NCI-H1105 treated with DMSO at 0.1 percent for 48 hours (cell line): ENCODE results near the gene SMG1.

Source experiments
- DNase-seq: peaks from one replicate; lab custom pipeline; 2025; lab: John Stamatoyannopoulos, UW

The SMG1 gene

DNA sequence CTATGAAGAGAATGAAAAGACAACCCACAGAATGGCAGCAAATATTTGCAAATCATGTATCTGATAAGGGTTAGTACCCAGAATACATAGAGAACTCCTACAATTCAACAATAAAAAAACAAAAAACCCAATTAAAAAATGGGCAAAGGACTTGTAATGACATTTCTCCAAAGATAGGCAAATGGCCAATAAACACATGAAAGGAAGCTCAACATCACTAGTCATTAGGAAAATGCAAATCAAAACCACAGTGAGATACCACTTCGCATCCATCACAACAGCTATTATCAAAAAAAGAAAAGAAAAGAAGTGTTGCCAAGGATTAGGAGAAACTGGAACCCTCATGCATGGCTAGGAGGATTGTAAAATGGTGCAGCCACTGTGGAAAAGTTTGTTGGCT, 79.8 kb downstream of the SMG1 start:
- DNase-seq, result no peak

DNA sequence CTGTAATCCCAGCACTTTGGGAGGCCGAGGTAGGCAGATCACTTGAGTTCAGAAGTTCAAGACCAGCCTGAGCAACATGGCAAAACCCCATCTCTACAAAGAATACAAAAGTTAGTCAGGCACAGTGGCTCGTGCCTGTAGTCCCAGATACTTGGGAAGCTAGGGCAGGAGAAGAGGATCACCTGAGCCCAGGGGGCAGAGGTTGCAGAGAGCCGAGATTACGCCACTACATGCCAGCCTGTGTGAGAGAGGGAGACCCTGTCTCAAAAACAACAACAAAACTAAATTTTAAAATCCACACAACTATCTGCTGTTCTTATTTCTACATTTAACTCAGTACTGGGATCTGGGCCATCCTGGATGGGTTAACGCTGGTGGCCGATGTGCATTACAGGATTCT, 83.6 kb downstream of the SMG1 start:
- DNase-seq, result no peak

DNA sequence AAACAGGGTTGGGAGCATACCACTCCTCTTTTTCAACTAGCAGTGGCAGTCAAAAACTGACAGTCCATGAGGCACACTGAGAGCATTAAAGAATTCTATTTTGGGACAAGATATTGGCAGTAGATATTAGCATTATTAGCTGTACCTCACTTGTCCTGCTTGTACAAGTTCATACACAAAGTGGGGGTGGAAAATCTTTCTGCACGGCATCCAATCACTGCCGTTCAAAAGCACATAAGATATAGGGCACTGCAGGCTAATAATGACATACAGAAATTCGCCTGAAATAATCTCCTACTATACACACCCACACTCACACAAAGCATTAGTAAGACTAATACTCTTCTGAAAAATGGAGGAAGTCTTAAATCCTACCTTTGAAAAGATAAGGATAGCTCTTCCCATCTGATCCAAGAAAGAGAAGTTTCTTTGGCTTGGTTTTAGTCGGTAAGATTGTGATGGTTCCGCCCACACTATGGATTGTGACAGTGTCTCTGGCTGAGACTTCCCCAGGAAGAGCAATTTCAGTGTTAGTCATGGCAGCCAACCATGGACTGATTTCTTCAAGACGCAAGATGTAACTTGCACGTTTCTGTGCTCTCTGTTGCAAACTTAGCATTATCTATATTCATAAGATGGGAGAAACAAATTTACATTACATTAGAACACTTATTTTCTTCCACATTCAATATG, 84.2 kb downstream of the SMG1 start:
- DNase-seq, result no peak

DNA sequence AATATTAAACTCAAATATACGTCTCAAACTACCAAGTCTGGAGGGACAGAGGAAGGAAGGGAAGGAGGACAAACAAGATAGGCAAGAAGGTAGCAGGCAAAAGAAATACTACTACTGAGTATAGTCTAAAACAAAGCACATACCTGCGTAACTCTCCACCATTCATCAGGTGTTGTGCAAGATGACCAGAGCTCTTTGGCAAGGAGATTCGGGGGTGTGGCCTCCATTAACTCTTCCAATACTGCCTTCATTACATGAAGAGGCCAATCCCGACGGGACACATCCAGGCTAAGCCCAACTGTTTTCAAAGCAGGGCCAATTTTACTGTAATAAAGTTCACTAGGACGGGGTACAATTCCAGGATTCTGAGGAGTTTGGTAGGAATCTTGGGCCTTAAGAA, 86.7 kb downstream of the SMG1 start:
- DNase-seq, result no peak

DNA sequence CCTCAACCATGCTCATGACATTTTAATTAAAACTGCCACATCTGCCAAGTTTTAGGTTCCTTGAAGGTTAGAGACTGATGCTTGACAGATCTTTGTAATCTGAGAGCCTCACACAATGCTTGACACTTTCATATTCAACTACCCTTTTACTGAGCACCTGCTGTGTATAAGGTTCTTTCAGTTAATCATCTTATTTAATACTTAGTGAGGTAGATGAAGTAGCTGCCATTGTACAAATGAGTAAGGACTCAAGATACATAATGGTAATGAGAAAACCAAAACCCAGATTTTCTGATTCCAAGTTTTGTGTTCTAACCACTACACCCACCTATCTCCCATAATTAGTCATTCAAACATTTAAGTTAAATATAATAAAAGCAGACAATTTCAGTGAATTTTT, 89.5 kb downstream of the SMG1 start:
- no peak for DNase-seq

DNA sequence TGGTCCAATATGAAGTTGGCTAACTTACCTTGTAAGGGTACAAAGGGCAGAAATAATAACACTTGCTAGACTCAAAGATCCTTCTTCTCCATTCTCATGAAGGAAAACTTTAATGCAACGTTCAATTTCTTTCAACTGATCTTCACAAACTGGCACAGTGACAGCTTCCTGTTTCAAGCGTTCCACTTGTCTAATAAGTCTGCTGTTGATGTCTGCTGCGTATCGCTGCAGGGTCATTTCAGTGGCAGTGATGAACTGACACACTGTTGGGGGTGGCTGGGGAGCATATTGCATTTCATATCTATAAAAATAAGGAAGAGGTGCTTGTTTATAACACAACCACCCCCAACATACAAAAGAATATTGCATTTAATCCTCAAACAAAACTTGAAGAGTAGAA, 91.3 kb downstream of the SMG1 start:
- DNase-seq, result no peak

DNA sequence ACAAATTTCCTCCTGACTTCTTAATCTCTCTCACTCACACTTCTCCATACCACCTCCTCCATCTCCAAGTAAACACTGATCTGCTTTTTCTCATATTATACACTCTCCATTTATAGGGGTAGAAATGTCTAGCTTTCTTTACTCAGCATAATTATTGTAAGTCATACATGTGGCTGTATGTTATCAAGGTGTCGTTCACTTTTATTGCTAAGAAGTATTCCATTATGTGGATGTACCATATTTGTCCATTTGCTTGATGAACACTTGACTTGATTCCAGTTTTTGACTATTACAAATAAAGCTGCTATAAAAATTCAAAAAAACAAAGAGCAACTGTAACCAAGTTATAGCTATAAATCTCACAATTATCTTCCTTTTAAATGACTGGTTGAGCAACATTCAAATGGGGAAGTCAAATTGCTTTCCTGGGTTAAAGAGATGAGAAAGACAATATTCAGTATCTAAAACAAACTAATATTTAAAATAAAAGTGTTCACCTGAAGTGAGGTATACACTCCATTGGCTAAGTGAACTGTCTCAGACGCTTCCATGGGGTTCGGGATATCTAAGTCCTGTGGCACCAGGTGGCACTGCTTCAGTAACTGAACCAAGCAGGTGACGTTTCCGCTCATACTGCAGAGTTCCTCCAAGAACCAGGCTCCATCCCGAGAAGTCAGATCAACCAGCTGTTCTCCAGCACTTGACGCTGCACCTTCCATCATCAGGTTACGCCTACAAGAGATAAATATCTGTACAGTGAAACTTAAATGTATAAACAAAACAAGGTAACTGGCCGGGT, 92.3 kb downstream of the SMG1 start:
- DNase-seq, result no peak

DNA sequence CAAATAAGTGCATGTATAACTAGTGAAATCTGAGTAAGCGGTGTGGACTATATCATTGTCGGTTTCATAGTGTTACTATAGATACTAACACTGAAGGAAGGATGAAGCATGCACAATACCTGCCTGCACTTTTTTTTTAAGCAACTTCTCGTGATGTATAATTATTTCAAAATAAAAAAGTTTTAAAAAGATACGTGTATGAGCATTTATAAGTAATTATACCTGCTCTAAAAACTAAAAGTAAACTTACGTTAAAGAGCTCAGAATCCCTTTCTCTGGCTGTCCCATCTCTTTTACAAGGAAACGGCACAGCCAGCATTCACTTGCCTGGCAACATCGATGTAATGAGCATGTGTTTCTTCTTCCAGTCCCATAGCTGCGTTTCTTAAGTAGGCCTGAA, 93.6 kb downstream of the SMG1 start:
- no peak for DNase-seq

DNA sequence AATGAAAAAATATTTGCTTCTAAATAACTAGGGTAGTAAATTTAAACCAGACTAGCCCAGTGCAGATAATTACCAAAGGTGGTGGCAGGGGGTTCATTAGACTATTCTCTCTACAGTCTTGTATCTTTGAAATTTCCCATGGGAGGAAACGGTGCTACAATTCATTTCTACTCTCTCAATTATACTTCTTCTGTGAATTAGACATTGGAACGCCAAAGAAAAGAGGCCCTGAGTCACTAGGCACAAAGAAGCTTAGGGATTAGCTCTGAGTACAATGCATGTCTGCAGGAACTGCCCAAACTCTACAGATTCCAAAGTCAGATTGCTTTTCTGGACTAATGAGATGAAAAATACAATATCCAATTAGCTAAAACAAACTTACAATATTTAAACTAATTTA, 94.2 kb downstream of the SMG1 start:
- DNase-seq, result no peak

DNA sequence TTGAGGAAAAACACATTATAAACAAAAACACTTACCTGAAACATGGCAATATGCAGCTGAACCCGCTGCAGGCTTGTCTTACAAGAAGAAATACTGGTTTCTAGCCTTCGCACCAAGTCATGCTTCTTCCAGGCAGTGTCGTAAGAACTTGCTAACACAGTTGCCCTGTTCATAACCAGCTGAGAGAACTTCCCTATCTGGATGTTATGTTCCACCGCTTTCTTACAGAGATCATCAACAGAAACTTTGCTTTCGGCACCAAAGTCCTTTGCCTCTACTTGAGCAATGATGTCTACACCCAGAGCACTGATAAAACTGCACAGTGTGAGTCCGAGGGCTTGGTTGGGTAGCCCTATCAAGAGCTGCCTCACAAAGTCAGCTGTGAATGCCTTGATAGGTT, 97.0 kb downstream of the SMG1 start:
- DNase-seq, result no peak

DNA sequence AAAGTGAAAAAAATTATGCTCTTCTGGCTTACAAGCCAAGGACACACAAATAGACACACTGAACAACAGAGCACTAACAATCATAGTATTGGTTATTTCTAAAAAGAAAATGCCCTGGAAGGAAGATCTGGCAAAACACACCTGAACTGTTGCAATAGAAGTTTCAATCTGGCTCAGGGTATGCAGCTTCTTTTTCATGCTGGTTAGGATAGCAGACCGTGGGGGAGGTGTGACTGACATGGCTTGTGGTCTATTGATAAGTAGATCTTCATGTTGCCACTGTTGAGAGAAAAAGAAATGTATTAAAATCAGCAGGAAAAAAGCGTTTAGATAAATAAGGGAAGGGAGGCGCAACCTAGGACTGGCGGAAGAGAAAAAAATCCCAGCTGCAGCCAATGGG, 98.3 kb downstream of the SMG1 start:
- DNase-seq, result no peak

DNA sequence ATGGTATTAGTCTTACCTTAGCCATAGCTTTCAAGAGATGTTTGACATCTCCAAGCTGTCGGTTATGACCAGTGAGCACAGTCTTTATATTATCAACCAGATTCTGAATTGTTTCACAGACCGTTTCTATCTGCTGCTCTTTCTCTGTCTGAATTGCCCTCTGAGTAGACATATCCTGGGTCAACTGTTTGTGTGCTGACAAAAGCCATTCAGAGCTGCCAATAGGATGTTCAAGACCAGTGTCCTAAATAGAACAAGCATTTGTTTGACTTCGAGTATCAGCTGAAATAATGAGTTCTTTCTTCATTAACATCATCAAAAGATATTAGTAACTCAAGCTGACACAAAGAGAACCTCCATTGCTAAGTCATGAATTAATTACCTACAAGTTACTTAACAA, 109.9 kb downstream of the SMG1 start:
- no peak for DNase-seq

DNA sequence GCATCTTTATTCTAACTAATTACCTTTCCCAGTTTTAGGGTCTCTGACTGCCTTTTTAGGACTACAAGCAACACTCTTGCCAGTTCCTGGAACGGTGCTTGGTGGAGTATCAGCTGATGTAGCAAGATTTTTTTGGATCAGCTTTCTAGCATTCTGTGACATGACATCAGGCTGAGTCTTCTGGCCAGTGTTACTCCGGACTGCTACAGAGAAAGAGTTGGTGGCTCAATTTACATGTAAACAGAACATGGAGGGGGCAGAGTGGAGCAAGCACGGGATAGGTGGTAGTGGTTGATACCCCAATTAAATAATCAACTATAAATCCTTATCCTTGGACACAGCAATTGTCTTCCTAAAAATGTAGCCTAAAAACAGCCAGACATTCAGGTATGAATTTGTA, 114.3 kb downstream of the SMG1 start:
- no peak for DNase-seq

DNA sequence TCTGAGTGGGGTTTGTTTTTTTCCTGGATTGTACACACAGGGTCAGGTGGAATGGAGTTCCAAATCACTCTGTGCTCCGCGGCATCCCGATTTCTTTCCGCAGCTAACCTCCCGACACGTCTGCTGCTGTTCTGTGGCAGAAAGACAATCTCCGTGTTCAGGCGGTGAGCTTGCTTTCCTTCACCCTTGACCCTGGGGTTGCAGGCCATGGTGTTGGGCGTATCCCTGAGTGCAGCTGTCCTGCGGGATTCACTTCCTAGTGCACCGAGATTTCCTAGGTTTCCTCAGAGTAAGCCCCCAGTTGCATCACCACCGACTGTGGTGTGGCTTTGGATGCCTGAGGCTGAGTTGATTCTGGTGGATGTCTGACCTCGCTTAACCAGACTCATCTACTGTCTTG, 117.0 kb downstream of the SMG1 start:
- no peak for DNase-seq

DNA sequence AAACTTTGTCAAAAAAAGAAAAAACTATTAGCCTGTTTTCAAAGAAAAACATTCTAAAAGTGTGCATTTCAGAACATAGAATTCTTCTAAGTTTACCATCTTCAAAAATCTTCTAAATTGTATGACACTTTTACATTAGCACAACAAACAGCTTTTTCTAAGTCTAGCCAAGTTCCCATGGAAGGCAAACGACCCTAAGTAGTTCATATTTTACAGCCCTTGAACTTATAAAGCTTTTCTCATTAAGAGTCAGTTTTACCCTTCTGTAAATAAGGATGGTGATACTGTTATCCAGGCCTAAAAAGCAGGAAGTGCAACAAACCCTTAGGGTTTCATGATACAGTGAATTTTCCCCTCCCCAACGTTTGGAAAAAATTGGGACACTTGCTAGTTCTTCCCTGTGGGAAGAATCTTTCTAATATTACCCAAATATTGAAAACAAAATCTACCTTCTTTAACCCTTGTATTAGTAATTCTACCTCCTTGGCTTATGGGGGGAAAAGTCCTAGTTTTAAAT, 120.9 kb downstream of the SMG1 start:
- DNase-seq, result no peak

DNA sequence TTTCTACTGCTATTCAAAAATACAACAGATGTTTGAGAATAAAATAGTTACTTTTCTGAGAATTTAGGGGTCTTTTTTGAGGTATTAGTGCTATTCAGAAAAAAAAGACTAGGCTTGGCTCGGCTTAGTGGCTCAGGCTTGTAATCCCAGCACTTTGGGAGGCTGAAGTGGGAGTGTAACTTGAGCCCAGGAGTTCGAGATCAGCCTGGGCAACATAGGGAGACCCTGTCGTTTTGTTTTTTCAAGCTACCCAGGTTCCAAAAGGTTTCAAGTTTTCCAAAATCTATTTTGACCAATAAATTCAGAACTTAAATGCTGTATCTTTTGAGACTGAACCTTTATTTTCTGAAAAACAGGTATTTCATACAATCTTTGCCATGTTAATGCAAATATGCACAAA, 121.7 kb downstream of the SMG1 start:
- DNase-seq, result no peak

DNA sequence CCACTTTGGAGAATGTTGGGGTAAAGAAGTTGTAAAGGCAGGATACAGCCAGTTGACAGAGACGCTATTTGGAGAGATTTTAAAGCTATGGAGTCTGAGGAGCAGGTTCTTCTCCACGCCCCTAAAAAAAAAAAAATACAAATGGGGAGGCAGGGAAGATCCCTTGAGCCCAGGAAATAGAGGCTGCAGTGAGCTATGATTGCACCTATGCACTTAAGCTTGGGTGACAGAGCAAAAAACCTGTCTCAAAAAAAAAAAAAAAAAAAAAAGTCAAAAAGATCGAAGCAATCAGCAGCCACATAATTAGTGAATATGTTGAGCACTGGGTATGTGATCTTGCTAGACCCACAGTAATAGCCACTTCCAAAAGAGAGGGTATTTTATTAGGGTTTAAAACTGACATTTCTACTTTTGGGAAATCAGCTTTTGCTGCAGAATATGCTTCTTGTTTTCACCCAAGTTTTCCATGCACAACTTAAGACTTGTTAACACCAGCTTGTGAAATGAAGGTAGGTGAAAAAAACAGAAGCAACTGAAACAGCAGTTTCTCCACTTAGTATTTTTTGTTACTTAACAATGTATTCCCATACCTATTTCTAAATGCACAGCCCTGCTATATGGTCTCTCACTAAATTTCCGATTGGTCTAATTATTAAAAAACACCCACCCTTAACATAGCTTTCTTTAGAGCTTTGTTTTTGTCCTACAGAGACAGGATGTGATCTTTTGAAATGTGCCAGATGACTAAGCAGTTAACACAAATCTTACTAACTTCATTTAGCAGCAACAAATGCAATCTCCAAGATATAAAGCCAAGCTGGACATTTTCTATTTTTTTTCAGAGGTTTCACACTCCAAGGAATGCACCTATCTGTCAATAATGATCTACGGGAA, 122.4 kb downstream of the SMG1 start:
- DNase-seq, result no peak

DNA sequence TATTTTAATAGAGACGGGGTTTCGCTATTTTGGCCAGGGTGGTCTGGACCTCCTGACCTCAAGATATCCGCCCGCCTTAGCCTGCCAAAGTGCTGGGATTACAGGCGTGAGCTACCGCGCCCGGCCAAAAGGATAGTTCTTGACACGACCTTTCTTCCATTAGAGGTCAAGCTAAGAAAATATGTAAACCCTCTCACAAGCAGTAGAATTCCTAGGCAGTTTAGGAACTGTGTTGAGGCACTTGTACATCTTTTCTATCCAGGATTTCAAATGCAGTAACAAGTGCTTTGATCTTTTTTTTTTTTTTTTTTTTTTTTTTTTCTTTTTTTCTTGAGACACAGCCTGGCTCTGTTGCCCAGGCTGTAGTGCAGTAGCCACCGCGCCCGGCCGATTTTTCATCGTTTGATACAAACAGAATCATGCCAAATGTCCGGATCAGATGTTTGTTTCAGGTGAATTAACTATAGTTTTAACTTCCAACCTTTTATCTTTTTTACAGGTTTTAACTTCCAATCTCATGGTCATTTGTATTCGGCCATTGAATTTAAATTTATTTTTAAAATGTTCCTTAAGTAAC, 123.4 kb downstream of the SMG1 start:
- DNase-seq, result no peak

DNA sequence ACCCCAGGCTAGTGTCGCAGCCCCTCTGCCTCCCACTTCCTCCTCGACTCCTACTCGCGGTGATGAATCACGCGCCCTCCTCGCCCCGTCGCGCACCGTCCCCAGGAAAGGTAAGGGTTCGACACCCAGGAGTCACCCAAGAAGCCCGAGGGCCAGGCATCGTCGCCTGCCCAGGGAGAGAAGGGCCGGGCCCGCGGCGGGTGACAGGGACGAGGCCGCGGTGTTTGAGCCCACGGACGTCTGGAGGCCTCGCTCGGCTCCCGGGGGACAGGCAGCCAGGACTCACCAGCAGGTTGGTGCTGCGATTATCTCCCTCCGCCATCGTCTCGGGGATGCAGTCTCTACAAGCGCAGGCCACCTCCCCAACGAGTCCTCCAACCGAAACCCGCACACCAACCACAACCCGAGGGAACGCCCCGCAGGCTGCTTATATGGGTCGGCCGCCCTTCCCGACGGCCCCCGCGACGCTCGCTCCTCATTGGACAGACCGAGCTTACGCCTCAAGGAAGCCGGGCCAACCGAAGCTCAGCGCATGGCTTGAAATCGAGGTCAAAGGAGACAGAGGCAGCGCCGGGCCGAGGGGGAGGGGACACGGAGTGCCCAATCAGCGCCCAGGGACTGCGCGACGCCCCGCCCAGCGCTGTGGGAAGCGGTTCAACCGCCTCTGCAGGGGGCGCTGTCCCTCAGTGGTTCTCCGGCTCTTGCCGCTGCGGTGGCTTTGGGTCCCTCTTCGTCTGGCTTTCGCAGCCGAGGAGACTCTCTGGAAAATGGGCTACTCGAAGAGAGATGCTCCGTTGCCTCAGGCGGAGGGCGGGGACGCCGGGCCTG, 124.8 kb downstream of the SMG1 start, which contains the start of gene ARL6IP1:
TSS of gene ARL6IP1 (minus strand) at position 405 of the 828 bp plus-strand sequence. CDS start at position 322, 83 bp downstream.
- peak; percentile 94 for DNase-seq

DNA sequence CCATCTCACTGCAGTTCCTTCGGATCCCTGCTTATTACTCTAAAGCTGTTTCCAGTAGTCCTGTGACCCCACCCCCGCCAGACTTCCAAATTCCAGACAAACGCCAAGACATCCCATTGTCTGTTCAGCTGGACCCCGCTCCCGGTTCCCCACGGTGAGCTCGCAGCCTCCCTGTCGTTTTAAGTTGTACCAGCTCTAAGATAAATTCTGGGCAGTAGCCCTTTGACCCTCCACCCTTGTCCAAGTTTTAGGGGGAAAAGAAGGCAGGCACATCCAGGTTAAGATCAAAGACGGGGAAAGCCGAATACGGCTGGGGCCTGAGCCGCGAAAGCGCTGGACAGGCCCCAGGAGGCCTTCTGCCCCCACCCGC, 125.4 kb downstream of the SMG1 start:
- no peak for DNase-seq

DNA sequence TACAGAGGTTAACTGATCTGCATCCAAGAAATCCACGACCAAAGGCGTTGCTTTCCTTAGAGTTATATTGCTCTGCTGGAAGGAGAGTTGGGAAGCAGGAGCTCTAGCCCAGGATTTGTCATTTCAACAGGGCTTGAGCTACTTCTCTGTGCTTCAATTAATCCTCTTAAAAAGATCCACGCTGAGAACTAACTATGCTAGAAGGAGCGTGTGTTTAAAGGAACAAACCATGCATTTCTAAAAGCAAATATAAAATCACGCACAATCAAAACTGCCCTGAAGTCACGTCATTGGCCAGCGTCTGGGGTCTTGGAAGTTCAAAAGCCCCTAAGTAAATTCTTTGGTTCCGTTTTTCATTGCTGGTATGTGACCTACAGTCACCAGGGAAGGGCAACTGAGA, 125.9 kb downstream of the SMG1 start:
- no peak for DNase-seq
